HepG2 (cell line): ENCODE data around the gene TREX2.

ENCODE experiments used
- ATF3 ChIP-seq: sonication (generic); formaldehyde crosslinking; IDR thresholded peaks from 2 replicates; pipeline ENCODE4 v1.4.0; 2020; ENCODE audit warnings: missing genetic modification reagents
- CTCF ChIP-seq: sonication (generic); formaldehyde crosslinking; IDR thresholded peaks from 2 replicates; pipeline ENCODE4 v1.5.0; 2020; ENCODE audit warnings: mild to moderate bottlenecking, missing genetic modification reagents, moderate library complexity
- HINFP ChIP-seq: sonication (generic); formaldehyde crosslinking; IDR thresholded peaks from 2 replicates; pipeline ENCODE4 v1.4.0; 2020; ENCODE audit warnings: low read depth, mild to moderate bottlenecking, missing genetic modification reagents
- HNRNPH1 ChIP-seq: fragments of 200-400 bp; formaldehyde crosslinking; optimal IDR thresholded peaks from 2 replicates; pipeline ENCODE3; 2017; ENCODE audit warnings: mild to moderate bottlenecking, low read depth, low read length
- POLR2AphosphoS5 ChIP-seq: IDR thresholded peaks from 2 replicates; pipeline ENCODE4 v1.6.1; 2012; ENCODE audit warnings: low read depth, low read length
- PRDM10 ChIP-seq: sonication (generic); formaldehyde crosslinking; IDR thresholded peaks from 2 replicates; pipeline ENCODE4 v1.4.0; 2020; ENCODE audit warnings: low read depth, missing genetic modification reagents
- RFX5 ChIP-seq: IDR thresholded peaks from 2 replicates; pipeline ENCODE4 v1.6.1; 2011; ENCODE audit warnings: low read depth, low read length, improper control_type of control experiment
- SAFB2 ChIP-seq: sonication (generic); formaldehyde crosslinking; IDR thresholded peaks from 2 replicates; pipeline ENCODE4 v1.5.1; 2020; ENCODE audit warnings: missing genetic modification reagents, low read depth, mild to moderate bottlenecking, borderline replicate concordance
- SNAPC5 ChIP-seq: sonication (generic); formaldehyde crosslinking; IDR thresholded peaks from 2 replicates; pipeline ENCODE4 v1.8.1; 2023; ENCODE audit warnings: mild to moderate bottlenecking, missing genetic modification reagents, borderline replicate concordance
- ZBTB40 ChIP-seq, 2 experiments: fragments of 450-650 bp in 1 of 2; sonication (generic) in 1 of 2; formaldehyde crosslinking in 1 of 2; IDR thresholded peaks; 2 replicates each; pipeline versions ENCODE4 v1.6.1 to v1.8.0; 2016 to 2022; ENCODE audit warnings: antibody characterized with exemption in 1 of 2, mild to moderate bottlenecking in 1 of 2, missing genetic modification reagents in 1 of 2
- ZFP1 ChIP-seq: IDR thresholded peaks from 2 replicates; pipeline ENCODE4 v1.6.1; 2016
- ZNF121 ChIP-seq: sonication (generic); formaldehyde crosslinking; IDR thresholded peaks from 2 replicates; pipeline ENCODE4 v1.5.0; 2020; ENCODE audit warnings: mild to moderate bottlenecking, missing genetic modification reagents
- ZNF644 ChIP-seq: IDR thresholded peaks from 2 replicates; pipeline ENCODE4 v1.6.1; 2016; ENCODE audit warnings: low read depth

- TF ChIP-seq HINFP (CRISPR knock-in tag) (no peak), SNAPC5 (CRISPR knock-in tag) (no peak), SAFB2 (CRISPR knock-in tag) (no peak), RFX5 (no peak), ZNF121 (CRISPR knock-in tag) (no peak), ZNF644 (CRISPR knock-in tag) (no peak), ATF3 (no peak), ZBTB40 (IDR thresholded peaks at IDR 0.05) (no peak), ZBTB40 (CRISPR knock-in tag; IDR thresholded peaks at IDR 0.05) (no peak), ZFP1 (no peak), CTCF (CRISPR knock-in tag) (no peak), POLR2AphosphoS5 (no peak), HNRNPH1 (no peak), PRDM10 (CRISPR knock-in tag) (no peak)
Measured at GRCh38 chrX:153474718-153475117, 28.9 kb upstream of the TREX2 start.
